ENCODE results near the gene ALKBH6. TPM values are rescaled to one million over a fixed set of nuclear protein-coding genes. Genes with fewer than 3 reads are reported as not detected.

Gene ALKBH6
- total RNA-seq, 1 donor from 2014 or later: 39.7 TPM

GRCh38 chr19:35973487-35973886, 40.5 kb downstream of the ALKBH6 start:
- no peak overlapping the region for H3K4me3 ChIP-seq (ENCODE audit: low read depth, low read length)
- no peak for TF ChIP-seq CTCF (conservative IDR thresholded peaks at IDR 0.05; ENCODE audit: low read depth, low read length)

GRCh38 chr19:35966771-35967170, 47.2 kb downstream of the ALKBH6 start:
- TF ChIP-seq CTCF (conservative IDR thresholded peaks at IDR 0.05; ENCODE audit: low read depth, low read length): no peak
- no peak overlapping the region for H3K4me3 ChIP-seq (ENCODE audit: low read depth, low read length)

More at GRCh38 chr19:35973487-35973886, 40.5 kb downstream of the ALKBH6 start:
- no peak for DNase-seq (ENCODE audit: low read depth)

GRCh38 chr19:35963514-35963913, 50.5 kb downstream of the ALKBH6 start:
- no peak overlapping the region for H3K4me3 ChIP-seq (ENCODE audit: low read depth, low read length)
- no peak for DNase-seq (ENCODE audit: low read depth)
- no peak for TF ChIP-seq CTCF (conservative IDR thresholded peaks at IDR 0.05; ENCODE audit: low read depth, low read length)

More at GRCh38 chr19:35966771-35967170, 47.2 kb downstream of the ALKBH6 start:
- no peak for DNase-seq (ENCODE audit: low read depth)

GRCh38 chr19:35960432-35960972, 53.5 kb downstream of the ALKBH6 start:
- no peak overlapping the region for H3K4me3 ChIP-seq (ENCODE audit: low read depth, low read length)
- TF ChIP-seq CTCF (conservative IDR thresholded peaks at IDR 0.05; ENCODE audit: low read depth, low read length): no peak

DNA sequence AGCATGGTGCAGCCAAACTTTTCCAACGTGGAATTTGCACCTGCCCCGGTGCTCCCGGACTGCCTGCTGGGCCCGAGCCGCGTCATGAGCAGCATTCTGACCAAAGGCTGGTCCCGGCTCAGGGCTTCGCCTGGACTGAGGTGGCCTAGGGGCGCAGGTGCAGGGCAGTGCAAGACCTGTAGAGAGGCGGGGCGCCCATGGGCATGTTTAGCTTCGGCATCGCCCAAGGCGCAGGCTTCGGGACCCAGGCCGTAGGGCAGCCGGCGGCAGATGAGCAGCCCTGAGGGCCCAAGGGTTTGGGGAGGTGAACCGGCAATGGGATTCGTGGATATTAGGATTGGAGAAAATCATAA, 54.1 kb downstream of the ALKBH6 start:
- no peak for DNase-seq (ENCODE audit: low read depth)
- H3K4me3 ChIP-seq (ENCODE audit: low read depth, low read length): no peak overlapping the region
- TF ChIP-seq CTCF (conservative IDR thresholded peaks at IDR 0.05; ENCODE audit: low read depth, low read length): no peak

More at GRCh38 chr19:35960432-35960972, 53.5 kb downstream of the ALKBH6 start:
- DNase-seq (ENCODE audit: low read depth): no peak

Other genes with a start within 250 kb of the ALKBH6 start
- 2.6 and 13.3 TPM in 2 replicates for gene ARHGAP33, start 238.6 kb downstream of the ALKBH6 start, total RNA-seq
- gene PRODH2, start 201.4 kb downstream of the ALKBH6 start, total RNA-seq: not detected in 2 replicates
- not detected in 2 replicates for gene NPHS1, start 161.7 kb downstream of the ALKBH6 start, total RNA-seq
- not detected in 2 replicates for gene KIRREL2, start 157.3 kb downstream of the ALKBH6 start, total RNA-seq
- gene APLP1, start 145.6 kb downstream of the ALKBH6 start, total RNA-seq: 1.1 and 8.4 TPM in 2 replicates
- gene NFKBID, start 113.7 kb downstream of the ALKBH6 start, total RNA-seq: 3.9 and 10.7 TPM in 2 replicates
- gene HCST, start 111.7 kb downstream of the ALKBH6 start, total RNA-seq: not detected in 2 replicates
- gene TYROBP, start 105.9 kb downstream of the ALKBH6 start, total RNA-seq: not detected in 2 replicates
- gene LRFN3, start 77.8 kb downstream of the ALKBH6 start, total RNA-seq: 6.2 and 12.7 TPM in 2 replicates
- gene SDHAF1, start 19.0 kb downstream of the ALKBH6 start, total RNA-seq: 23.2 and 34.5 TPM in 2 replicates
- gene SYNE4, start 5.4 kb downstream of the ALKBH6 start, total RNA-seq: 4.4 and 5.3 TPM in 2 replicates
- gene CLIP3, start 18.7 kb upstream of the ALKBH6 start, total RNA-seq: 0.51 and 4.3 TPM in 2 replicates
- gene THAP8, start 40.1 kb upstream of the ALKBH6 start, total RNA-seq: 3.3 and 7.0 TPM in 2 replicates
- gene WDR62, start 40.7 kb upstream of the ALKBH6 start, total RNA-seq: 12.7 and 20.7 TPM in 2 replicates
- gene OVOL3, start 96.9 kb upstream of the ALKBH6 start, total RNA-seq: not detected in 2 replicates
- gene POLR2I, start 100.7 kb upstream of the ALKBH6 start, total RNA-seq: 88.5 and 122 TPM in 2 replicates
- gene TBCB, start 101.3 kb upstream of the ALKBH6 start, total RNA-seq: 280 and 410 TPM in 2 replicates
- gene CAPNS1, start 125.9 kb upstream of the ALKBH6 start, total RNA-seq: 259 and 267 TPM in 2 replicates
- 1.7 TPM in 1 of 2 replicates, not detected in the other for gene COX7A1, start 138.2 kb upstream of the ALKBH6 start, total RNA-seq
- gene ZNF565, start 200.5 kb upstream of the ALKBH6 start, total RNA-seq: 0.98 and 2.0 TPM in 2 replicates
- 69.5 and 103 TPM in 2 replicates for gene ZNF146, start 200.9 kb upstream of the ALKBH6 start, total RNA-seq